Astrocyte (in vitro differentiated cells and primary cell): Measurements from ENCODE around the gene HDAC11. TPM values are rescaled to one million over a fixed set of nuclear protein-coding genes. Genes with fewer than 3 reads are reported as not detected.

ENCODE experiments used
- DNase-seq: peaks from one replicate; pipeline ENCODE4 v3.0.0-alpha.2; 2010; ENCODE audit warnings: low read depth
- FAIRE-seq: peaks from 2 replicates; lab custom pipeline; 2011; peaks lifted over from hg19 to GRCh38; lab: Jason Lieb, UNC
- H2AFZ ChIP-seq: 2 replicates; pipeline ENCODE4 v1.6.0; 2012; ENCODE audit warnings: low read depth, low read length, inconsistent platforms
- H3K27ac ChIP-seq: 2 replicates; pipeline ENCODE4 v1.5.1; 2011; ENCODE audit warnings: low read depth, low read length, inconsistent platforms
- H3K27me3 ChIP-seq: 2 replicates; pipeline ENCODE4 v1.6.0; 2011; ENCODE audit warnings: low read length, inconsistent platforms; ENCODE audit not compliant: insufficient read depth
- H3K36me3 ChIP-seq: 2 replicates; pipeline ENCODE4 v1.5.1; 2011; ENCODE audit warnings: low read length, inconsistent platforms; ENCODE audit not compliant: insufficient read depth
- H3K4me1 ChIP-seq: 2 replicates; pipeline ENCODE4 v1.5.1; 2011; ENCODE audit warnings: low read length, inconsistent platforms; ENCODE audit not compliant: insufficient read depth
- H3K4me2 ChIP-seq: 2 replicates; pipeline ENCODE4 v1.6.0; 2012; ENCODE audit warnings: low read length, inconsistent platforms
- H3K4me3 ChIP-seq: 2 replicates; pipeline ENCODE4 v1.5.1; 2011; ENCODE audit warnings: low read depth, mild to moderate bottlenecking, low read length, inconsistent platforms; ENCODE audit not compliant: insufficient read depth
- H3K79me2 ChIP-seq: 2 replicates; pipeline ENCODE4 v1.6.0; 2012; ENCODE audit warnings: mild to moderate bottlenecking, low read length, inconsistent platforms; ENCODE audit not compliant: insufficient read depth
- H3K9ac ChIP-seq: 2 replicates; pipeline ENCODE4 v1.6.0; 2012; ENCODE audit warnings: mild to moderate bottlenecking, low read length, inconsistent platforms
- H3K9me3 ChIP-seq: 2 replicates; pipeline ENCODE4 v1.5.1; 2012; ENCODE audit warnings: low read depth, mild to moderate bottlenecking, low read length, inconsistent platforms; ENCODE audit not compliant: insufficient read depth
- H4K20me1 ChIP-seq: 2 replicates; pipeline ENCODE4 v1.6.0; 2012; ENCODE audit warnings: low read length, inconsistent platforms; ENCODE audit not compliant: insufficient read depth
- H3K27ac Mint-ChIP-seq: one replicate; pipeline ENCODE4 v1.8.0; 2021; ENCODE audit warnings: mild to moderate bottlenecking, mixed read lengths; ENCODE audit not compliant: unreplicated experiment
- H3K27me3 Mint-ChIP-seq: one replicate; pipeline ENCODE4 v1.8.0; 2021; ENCODE audit warnings: low read depth, mixed read lengths; ENCODE audit not compliant: unreplicated experiment
- H3K36me3 Mint-ChIP-seq: one replicate; pipeline ENCODE4 v1.8.0; 2021; ENCODE audit warnings: low read depth, mixed read lengths; ENCODE audit not compliant: unreplicated experiment
- H3K4me1 Mint-ChIP-seq: one replicate; pipeline ENCODE4 v1.8.0; 2021; ENCODE audit warnings: low read depth, mixed read lengths; ENCODE audit not compliant: unreplicated experiment
- H3K4me3 Mint-ChIP-seq: one replicate; pipeline ENCODE4 v1.8.0; 2021; ENCODE audit warnings: mild to moderate bottlenecking, moderate library complexity, mixed read lengths; ENCODE audit not compliant: unreplicated experiment
- H3K9me3 Mint-ChIP-seq: one replicate; pipeline ENCODE4 v1.8.0; 2021; ENCODE audit warnings: mild to moderate bottlenecking, mixed read lengths; ENCODE audit not compliant: unreplicated experiment
- CTCF ChIP-seq: IDR thresholded peaks from 2 replicates; pipeline ENCODE4 v1.5.1; 2011; ENCODE audit warnings: low read depth, mild to moderate bottlenecking, inconsistent platforms, low read length, moderate library complexity; ENCODE audit not compliant: insufficient read depth
- EZH2 ChIP-seq: IDR thresholded peaks from 2 replicates; pipeline ENCODE4 v1.6.1; 2012; ENCODE audit warnings: mild to moderate bottlenecking, low read length, inconsistent platforms; ENCODE audit not compliant: insufficient read depth
- total RNA-seq: library from RNA; stranded (reverse); gene quantifications from 2 replicates; pipeline ENCODE4 v1.2.1, GENCODE V29; 2021

The HDAC11 gene
- total RNA-seq, 1 donor from 2014 or later: 8.6 TPM

GRCh38 chr3:13513051-13513912, 33.2 kb downstream of the HDAC11 start:
- H3K9ac ChIP-seq: no peak overlapping the region
- Mint-ChIP-seq H3K9me3 (no peaks in the 10 kb centered on the region), H3K4me3 (no peak overlapping the region), H3K27ac (peak overlapping the region; percentile 6), H3K27me3 (peaks cover 7% of the 10 kb centered on the region), H3K4me1 (peaks cover 16% of the 10 kb centered on the region), H3K36me3 (peaks cover 3% of the 10 kb centered on the region)
- peak overlapping the region; percentile 11 for H2AFZ ChIP-seq
- peak overlapping the region; percentile 41 for H3K4me2 ChIP-seq
- no peaks in the 10 kb centered on the region for H3K9me3 ChIP-seq
- no peak overlapping the region for H3K4me3 ChIP-seq
- no peaks in the 10 kb centered on the region for H3K79me2 ChIP-seq
- H3K27me3 ChIP-seq: no peaks in the 10 kb centered on the region
- H3K27ac ChIP-seq: no peak overlapping the region
- no peaks in the 10 kb centered on the region for H3K36me3 ChIP-seq
- FAIRE-seq (no peak), DNase-seq (peak; percentile 29)
- H4K20me1 ChIP-seq: no peaks in the 10 kb centered on the region
- H3K4me1 ChIP-seq: peaks cover 7% of the 10 kb centered on the region
- no peak for TF ChIP-seq EZH2
- no peak for TF ChIP-seq CTCF

- FAIRE-seq (no peak), DNase-seq (no peak)
- H3K9me3 Mint-ChIP-seq: no peaks in the 10 kb centered on the region
- H3K4me2 ChIP-seq: no peak overlapping the region
- H3K27ac Mint-ChIP-seq: peak overlapping the region; percentile 34
- peak overlapping the region; percentile 11 for H2AFZ ChIP-seq
- H3K79me2 ChIP-seq: no peaks in the 10 kb centered on the region
- H3K27me3 ChIP-seq: no peaks in the 10 kb centered on the region
- H3K9me3 ChIP-seq: no peaks in the 10 kb centered on the region
- H3K4me1 ChIP-seq: peaks cover 7% of the 10 kb centered on the region
- H3K27ac ChIP-seq: no peak overlapping the region
- no peaks in the 10 kb centered on the region for H4K20me1 ChIP-seq
- H3K9ac ChIP-seq: no peak overlapping the region
- no peaks in the 10 kb centered on the region for H3K36me3 ChIP-seq
- peaks cover 10% of the 10 kb centered on the region for H3K27me3 Mint-ChIP-seq
- no peak overlapping the region for H3K4me3 ChIP-seq
- H3K4me3 Mint-ChIP-seq: no peak overlapping the region
- peaks cover 3% of the 10 kb centered on the region for H3K36me3 Mint-ChIP-seq
- peaks cover 16% of the 10 kb centered on the region for H3K4me1 Mint-ChIP-seq
- no peak for TF ChIP-seq EZH2
- TF ChIP-seq CTCF: no peak
Observed at GRCh38 chr3:13513913-13514517, 33.9 kb downstream of the HDAC11 start.
